Dermis microvascular lymphatic vessel endothelial cell (primary cell): ENCODE data around the gene ABITRAM. TPM values are rescaled to one million over a fixed set of nuclear protein-coding genes. Genes with fewer than 3 reads are reported as not detected.

Experiments
- total RNA-seq: library from RNA; depleted of rRNA; stranded (reverse); fragments of >200 nt; gene quantifications from 2 replicates; pipeline ENCODE4 v1.2.1, GENCODE V29; 2014

Gene ABITRAM
- total RNA-seq, 1 donor from 2014 or later: 2.7 TPM

Other genes starting within 250 kb of the ABITRAM start
- gene ACTL7B, start 78.4 kb upstream of the ABITRAM start, total RNA-seq: not detected in 2 replicates
- not detected in 2 replicates for gene ACTL7A, start 72.1 kb upstream of the ABITRAM start, total RNA-seq
- 25.5 and 28.3 TPM in 2 replicates for gene ELP1, start 276 bp upstream of the ABITRAM start, total RNA-seq
- 93.3 and 108 TPM in 2 replicates for gene CTNNAL1, start 79.1 kb downstream of the ABITRAM start, total RNA-seq
- gene TMEM245, start 185.5 kb downstream of the ABITRAM start, total RNA-seq: 49.2 and 68.5 TPM in 2 replicates
- gene FRRS1L, start 232.8 kb downstream of the ABITRAM start, total RNA-seq: under 0.01 TPM in 2 replicates